C4-2B (cell line): ENCODE measurements around the gene JAG2.

Experiments used
- CTCF ChIP-seq: fragments of 450-650 bp; conservative IDR thresholded peaks from 2 replicates; pipeline ENCODE4 v1.5.1; 2017; ENCODE audit warnings: mild to moderate bottlenecking
- ZFX ChIP-seq: fragments of 450-650 bp; IDR thresholded peaks from 2 replicates; pipeline ENCODE4 v1.6.1; 2017

- TF ChIP-seq CTCF (no peak), ZFX (no peak)
Observed at GRCh38 chr14:105155071-105155651, 13.4 kb downstream of the JAG2 start.
